NCI-H1417 (cell line): Measurements from ENCODE around the gene NCKIPSD.

Experiments used
- DNase-seq, 3 experiments: peaks; one replicate each; lab custom pipeline; 2025; lab: John Stamatoyannopoulos, UW

The NCKIPSD gene

DNA sequence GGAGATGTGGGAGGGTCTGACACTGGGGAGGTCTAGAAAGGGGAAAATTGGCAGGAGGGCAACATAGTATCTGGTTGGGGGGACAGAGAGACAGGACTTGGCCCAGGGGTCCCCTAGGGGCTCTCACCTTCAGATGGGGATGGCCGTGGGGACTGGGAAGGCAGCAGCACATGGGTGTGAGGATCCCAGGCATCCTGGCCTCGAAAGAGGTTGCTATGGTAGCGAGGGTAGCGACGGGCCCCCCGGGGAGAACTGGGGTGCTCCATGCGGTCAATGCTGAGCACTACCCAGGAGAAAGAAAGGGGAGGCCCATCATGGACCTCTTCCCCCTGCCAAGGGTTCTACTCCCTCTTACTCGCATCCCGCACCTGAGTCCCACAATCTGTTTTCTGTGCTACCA is 38.0 kb downstream of the NCKIPSD start:
- no peak for DNase-seq

DNA sequence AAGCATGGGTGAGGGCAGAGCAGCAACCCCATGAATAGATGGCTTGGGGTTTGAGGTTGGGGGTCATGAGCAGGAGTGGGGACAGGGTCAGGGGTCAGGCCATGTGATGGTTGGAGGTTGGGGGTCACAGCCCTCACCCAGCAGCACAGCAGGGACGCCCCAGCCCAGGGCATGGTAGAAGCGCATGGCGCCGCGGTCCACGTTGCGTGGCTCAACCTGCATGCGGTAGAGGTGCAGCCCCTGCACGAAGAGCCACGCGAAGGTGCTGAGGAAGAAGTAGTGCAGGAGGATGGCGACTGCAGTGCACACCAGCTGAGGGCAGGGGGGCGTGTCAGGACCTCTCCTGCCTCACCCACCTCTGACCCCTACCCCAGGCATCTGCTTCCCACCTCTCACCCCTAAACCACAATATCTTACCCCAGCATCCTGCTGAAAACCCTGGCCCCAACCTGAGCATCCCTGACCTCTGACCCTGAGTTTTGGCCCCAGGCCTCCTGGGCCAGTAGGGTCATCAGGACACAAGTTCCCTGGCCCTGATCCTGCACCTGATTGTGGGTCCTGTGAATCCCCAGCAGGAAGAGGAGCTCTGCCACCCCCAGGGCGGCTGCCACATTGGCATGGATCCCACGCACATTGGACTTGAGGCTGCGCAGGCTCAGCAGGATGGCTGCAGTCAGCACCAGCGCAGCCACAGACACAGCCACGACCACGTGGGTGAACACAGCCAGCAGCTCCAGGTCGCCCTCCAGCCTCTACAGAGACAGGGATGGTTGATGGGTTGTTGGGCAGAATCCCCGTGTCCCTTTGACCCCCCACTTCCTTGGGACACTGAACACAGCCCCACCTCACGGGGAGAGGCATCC is 40.6 kb downstream of the NCKIPSD start:
- no peak for DNase-seq

DNA sequence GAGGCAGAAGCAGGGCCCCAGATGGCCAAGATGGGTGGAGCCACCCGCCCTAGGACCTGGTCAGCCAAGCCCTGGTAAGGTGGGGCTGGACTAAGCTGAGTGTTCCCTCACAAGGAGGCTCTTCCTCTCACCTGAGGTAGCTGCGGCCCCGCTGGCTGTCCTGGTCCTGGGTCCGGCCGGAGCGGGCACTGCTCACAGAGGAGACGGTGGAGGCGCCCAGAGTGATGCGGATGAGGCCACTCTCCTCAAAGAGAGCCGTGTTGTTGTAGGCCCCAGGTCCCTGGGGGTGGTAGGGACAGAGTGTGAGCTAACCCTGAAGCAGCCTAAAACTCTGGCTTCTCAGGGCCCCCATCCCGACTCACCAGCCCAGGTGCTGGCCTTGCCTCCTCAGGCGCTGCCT is 43.1 kb downstream of the NCKIPSD start:
- DNase-seq = no peak

DNA sequence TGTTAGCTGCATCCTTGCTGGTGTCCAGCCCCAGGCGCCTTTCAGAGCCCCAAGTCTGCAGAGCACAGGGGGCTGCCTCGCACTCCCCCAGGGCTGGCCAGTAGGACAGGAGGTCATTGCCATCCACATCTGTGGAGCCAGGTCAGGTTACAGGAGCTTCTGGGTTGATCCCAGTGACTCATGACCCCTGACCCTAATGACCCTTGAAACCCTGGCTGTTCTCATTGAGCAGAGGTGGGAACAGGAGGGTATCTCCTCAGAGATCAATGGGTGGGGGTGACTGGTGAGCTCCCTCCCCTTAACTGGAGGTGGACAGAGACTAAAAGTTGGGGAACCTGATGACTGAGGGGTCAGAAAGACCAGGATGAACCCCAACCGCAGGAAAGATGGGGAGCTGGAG is 44.3 kb downstream of the NCKIPSD start:
- DNase-seq = no peak

DNA sequence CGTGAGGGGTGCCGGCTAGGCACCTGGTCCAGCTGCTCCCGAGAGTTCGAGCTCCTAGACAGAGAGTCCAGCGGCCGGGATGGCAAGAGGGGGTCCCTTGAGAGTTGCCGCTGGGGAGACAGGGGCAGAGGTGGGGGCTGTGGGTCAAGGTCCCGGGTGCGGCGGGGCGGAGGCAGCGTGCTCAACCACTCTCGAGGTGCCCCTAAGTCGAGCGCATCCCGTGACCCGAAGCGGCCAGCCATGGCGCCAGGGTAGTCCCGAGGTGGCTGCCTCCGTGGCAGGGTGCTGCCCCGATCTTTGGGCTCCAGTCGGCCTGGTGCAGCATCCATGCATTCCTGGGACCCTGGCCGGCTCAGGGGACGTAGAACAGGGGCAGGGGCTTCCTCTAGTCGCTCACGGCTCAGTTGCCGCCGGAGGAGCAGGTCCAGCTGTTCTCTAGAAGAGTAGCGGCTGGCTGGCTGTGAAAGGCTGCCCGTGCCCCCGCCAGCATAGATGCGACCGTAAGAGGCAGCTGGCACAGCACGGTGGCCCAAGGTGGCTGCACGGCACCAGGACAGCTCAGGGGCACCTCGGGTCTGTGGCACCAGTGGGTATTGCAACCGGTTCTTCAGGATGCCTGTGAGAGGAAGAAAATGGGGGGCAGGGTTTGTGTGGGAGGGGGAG is 45.6 kb downstream of the NCKIPSD start:
- no peak for DNase-seq

DNA sequence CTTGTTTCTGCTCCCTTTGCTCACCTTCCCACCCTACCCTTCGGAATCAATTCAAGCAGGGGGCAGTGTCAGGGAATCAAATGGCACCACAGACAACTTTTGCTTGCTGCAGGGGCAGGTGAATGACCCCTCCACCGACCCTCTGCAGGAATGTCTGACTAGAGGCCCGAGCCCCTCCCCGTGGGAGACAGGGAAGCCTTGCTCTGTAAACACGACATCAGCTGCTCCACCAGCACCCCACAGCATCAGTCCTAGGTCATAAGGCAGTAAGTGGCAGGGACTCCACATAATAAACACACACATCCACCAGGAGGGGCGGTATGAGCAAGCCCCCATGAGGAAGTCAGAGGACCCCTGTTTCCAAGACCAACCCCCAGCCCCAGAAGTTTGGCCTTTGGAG is 48.4 kb downstream of the NCKIPSD start:
- no peak for DNase-seq

DNA sequence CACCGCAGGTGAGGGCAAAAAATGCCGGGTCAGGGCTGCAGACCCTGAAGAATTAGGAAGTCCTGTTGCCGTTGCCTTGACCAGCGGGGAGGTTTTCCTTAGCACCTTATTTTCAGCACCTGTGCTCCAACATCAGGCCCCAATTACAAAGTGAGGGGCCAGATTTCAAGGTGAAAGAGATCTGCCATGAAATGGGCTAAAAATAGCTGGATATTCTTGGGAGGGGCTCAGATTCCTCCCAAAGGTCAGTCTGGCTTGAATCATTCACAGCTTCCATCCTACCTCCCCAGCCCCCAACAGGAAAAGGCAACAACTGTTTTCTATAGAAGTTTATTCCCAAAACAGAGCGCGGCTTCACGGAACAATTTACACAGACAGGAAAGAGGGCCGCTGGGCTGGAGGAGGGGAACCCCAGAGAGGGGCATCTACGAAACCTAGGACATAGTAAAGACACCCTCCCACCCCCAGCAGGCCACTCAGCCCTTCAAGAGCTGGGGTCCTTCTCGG is 49.5 kb downstream of the NCKIPSD start:
- peak in 1 of 3 experiments; percentile 24 for DNase-seq

DNA sequence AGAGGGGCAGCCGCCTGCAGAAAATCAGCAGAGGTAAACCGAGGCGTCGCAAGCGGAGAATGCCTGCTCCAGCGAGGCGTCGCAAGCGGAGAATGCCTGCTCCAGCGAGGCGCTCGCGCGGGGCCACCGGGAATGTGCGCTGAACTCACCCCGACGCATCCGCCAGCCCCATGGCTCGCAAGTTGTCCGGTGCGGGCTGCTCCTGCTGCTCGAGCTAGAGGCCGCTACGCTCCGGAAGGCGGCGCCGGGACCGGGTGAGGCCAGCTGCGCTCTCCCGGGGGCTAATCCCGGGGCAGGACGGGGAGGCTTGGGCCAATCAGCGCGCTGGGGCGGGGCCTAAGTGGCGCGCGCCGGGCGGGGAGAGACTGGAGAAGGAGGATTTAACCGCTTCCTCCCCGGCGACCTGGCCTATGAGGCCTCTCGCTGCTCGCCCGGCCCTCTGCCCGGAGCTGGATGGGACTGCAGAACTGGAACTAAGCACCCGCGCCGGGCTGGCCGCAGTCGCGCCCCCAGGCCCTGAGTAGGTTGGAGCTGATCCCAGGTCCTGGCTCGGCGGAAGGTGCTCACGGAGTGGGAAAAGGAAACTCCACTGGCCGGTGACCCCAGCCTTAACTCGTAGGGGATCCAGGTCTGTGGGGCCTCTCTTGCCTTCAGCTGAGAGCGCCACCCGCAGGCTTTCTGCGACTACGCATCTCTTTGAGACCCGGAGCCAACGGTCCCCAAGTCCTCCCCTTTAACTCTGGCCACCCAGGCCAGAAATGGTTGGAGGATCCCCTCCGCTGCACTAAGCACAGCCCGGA is 50.3 kb downstream of the NCKIPSD start, which contains the start of gene SLC26A6:
SLC26A6 (minus strand) TSS at position 240 of the 800 bp plus-strand sequence; CDS start at position 172, 68 bp downstream.
- DNase-seq = peak; percentile 88 to 93 (median 91)

DNA sequence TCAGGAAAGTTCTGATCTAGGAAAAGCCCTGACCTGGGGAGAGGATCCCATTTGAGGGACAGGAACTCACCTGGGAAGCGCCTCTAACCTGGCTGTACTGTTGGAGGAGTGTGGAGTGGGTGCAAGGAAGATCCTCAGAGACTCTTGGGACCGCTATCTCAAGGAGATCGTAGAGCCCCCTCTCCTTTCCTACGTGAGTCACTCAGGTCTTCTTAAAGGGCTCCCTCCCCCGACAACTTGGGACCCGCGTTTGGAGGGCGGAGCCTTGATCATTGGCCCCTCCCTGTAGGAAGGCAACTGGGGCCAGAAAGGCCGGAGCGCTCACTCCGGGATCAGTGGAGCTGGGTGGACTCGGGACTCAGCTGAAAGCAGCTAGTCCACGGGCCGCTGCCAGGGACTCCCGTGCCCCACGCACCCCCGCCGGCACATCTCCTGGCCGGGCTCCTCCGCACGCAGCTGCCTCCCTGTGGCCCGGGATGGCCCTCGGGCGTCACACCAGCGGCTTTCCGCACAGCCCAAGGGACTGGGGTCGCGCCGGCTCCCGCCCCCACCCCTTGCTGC is 51.0 kb downstream of the NCKIPSD start:
- peak; percentile 17 to 64 (median 58) for DNase-seq

DNA sequence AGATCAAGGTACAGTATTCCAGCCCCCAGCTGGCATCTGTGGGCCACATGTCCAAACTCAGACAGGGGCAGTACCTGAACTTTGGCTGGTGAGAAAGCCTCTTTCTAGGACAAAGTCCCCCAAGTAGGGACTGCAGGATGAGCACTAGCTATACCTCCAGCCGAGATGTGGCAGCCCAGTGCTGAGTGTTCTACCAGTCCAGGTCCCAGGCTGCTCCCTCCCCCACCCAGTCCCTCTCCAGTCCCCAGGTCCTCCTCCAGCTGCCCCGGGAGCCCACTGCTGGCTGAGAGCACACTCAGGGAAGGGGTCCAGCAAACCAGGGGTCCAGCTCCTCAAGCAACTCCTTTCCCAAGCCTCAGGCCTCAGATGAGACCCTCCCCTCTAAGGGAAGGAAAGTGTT is 52.0 kb downstream of the NCKIPSD start:
- no peak for DNase-seq

DNA sequence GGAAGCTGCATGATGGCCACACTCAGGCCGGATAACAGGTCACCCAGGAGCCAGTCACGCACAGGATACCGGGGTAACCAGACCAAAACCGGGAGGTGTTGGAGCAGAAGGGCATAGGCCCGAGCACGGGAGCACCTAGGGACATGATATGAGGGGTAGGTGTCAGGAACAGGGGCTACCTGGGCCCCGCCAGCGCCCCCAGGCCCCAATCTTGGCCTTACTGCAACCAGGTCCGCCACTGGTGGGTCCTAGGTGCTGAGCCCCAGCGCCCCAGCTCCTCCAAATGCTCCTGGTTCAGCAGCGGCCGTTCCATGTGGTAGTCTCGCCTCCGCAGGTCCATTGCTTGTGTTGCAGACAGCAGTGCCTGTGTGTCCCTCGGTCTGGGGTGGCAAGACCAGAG is 52.5 kb downstream of the NCKIPSD start:
- DNase-seq = no peak

DNA sequence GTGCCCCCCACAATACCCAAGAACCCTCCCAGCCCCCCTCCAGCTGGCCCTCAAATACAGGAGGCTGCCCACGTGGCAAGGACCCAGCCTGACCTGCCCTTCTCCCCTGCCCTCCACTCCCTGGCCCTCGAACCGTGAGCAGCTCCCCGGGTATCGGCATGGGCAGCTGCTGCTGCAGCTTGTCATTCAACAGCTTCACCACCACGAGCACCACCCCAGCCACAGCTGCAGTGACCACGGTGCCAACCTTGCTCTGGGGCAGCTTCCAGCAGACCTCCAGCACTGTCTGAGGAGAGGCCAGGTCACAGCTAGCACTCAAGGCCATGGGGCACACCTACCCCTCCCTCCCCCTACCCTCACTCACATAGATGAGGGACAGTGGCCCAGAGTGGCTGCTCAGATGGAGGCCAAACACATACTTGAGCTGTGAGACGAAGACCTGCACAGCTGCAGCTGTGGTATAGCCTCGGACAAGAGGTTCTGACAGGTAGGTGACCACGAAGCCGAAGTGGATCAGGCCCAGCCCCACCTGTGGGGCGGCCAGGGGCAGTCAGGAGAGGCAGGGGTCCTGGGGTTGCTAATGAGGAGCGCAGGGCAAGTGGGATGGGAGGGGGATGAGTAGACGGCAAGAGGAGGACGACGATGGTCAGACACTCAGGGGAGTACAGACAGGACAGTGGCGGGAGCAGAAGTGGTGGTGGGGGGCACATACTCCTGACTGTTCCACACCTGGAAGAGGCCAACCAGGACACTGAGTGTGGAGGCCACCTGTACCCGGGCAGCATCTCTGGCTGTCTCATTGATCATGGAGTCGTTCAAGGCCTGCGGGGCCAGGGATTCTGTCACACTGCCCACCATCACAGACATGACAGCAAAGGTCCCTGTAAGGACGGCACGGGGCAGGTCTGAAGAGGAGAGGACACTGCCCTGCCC is 53.9 kb downstream of the NCKIPSD start:
- no peak for DNase-seq

DNA sequence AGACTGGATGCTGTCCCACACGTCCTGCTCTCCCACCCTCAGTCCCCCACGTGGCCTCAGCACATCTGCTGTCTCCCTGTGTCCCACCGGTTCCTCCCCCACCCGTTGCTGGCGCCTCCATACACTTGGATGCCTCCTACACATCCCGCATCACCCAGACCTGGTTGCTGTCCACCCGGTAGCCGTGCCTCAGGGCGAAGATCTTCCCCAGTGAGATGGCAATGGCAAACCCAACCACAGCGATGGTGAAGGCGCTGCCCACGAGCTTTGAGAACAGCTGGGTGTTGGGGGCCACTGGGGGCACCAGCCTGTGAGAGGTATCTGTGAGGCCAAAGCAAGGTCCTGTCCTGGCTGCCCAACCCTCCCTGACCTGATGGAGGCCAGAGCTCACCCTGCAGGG is 54.9 kb downstream of the NCKIPSD start:
- DNase-seq = no peak

DNA sequence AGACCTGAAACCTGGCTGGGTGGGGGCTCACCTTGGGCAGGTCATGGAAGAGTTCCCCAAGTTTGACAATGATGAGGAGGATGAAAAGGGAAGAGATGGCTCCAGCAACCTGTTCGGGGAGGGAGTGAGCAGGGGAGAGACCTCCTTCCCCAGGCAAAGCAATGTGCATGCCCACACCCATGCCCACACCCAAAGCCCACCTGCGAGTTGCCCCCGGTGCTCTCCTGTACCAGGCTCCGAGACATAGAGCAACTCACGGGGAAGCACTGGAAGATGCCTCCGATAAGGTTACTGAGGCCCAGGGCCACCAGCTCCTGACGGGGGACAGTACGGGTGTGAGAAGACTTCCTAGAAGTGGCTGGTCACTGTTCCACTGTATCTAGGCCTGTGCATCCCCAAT is 55.3 kb downstream of the NCKIPSD start:
- DNase-seq = no peak

DNA sequence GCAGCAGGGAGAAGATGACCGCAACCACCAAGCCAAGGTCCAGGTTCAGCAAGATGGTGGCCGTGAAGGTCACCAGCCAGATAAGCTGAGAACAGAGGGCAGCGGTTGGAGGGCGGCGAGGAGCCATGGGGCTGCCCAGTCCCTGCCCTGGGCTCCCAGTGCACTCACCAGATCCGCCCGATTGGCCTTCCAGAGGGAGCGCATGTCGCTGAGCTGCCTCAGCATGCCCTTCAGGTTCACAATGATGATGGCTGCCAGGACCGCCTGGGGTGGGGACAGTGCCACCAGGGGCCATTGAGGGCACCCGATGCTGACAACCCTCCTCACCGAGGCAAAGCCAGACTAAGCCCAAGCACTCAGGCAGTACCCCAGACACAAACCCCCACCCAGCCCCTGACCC is 55.8 kb downstream of the NCKIPSD start:
- DNase-seq = no peak

DNA sequence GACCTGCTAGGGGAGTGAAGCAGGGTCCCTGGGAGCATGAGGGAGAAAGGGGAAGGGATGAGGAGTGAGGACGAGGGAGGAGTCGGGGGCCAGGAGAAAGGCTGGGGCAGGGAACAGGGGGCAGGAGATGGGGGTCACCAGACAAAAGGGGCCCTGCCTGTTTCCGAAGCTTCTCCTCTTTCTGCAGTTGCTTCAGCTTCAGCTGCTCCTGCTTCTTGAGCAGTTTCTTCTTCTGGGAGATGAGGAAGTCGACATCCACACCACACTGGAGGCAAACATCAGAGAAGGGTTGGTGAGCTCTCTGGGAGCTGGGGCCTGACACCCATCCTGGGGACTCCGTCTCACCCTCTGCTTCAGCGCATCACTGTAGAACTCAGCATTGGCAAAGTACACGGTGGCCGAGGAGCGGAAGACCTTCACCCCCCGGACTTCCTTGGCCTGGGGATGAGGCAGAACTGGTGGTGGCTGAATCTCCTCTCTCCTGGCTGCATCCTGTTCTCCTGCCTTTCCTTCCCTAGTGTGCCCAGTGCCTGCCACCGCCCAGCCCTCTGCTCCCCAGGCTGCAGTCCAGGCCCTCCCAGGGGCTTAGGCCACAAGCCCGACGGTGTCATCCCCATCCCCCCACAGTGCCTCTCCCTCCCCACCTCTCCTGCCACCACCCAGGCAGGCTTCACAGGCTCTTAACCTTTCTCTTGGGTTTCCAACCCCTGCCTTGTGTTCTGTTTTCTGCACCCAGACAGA is 57.3 kb downstream of the NCKIPSD start:
- no peak for DNase-seq

DNA sequence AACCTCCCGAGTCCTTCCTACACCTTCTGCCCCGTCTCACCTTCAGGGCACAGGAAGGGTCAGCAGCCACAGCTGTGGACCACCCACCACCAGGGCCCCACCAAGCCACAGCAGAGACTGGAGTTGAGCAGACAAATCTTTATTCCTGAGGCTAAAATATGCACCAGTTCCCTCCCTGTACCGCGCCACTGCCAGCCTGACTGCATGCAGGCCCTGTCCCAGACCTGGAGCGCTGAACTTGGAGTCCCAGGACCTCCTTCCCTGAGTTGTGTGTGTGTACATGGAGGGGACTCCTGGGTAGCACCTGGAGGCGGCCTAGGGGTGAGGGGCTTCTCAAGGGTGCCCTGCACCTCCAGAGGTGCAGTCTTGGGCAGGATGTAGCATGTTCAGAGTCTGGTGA is 60.1 kb downstream of the NCKIPSD start:
- DNase-seq = no peak

DNA sequence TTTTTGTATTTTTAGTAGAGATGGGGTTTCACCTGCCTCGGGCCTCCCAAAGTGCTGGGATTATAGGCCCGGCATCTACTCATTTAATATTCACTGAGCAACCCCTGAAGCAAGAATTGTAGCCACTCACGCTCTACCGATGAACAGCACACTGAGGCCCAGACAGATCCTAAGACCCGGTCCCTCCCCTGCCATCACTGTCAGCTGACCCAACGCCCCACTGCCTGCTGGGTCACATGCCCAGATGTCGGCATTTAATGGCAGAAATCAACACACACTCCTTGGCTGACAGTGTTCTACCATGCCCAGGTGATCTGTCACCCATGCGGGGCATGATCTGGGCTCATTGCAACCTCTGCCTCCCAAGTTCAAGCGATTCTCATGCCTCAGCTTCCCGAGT is 60.9 kb downstream of the NCKIPSD start:
- DNase-seq = no peak

DNA sequence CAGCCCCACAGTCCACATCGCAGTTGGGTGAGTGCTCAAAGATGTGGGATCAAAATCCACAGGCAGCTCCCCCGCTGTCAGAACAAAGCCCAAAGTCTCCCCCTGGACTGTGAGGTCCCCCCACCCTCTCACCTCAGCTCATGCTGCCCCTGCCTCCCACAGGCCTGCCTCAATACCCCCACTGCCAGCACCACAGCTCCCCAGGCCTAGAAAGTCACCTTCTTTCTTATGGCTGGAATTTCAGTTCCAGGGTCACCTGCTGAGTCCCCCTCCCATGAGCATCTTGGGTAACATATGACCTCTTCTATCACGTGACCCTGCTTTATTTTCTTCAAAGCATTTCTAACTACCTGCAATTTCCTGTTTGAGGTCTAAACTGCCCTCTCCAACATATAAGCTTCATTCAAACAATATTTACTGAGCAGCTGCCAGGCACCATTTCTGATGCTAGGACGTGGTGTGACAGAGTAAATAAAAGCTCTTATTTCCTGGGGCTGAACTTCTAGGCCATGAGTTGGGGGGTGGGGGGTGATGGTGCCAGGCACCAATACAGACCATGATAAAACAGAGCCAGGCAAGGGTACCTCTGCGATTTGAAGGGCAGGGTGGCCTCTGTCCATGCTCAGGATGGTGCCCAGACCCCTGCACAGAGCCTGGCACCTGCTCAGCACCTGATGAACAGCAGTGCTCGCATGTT is 61.7 kb downstream of the NCKIPSD start:
- DNase-seq = peak in 2 of 3 experiments; percentile 48 to 82
